Stimulated activated CD8-positive, alpha-beta memory T cell treated with anti-CD3 and anti-CD28 coated beads, Interleukin-2, amount 100 ng/mL, for 1 hour (primary cell): ENCODE results near the gene AURKA.
"Not testable (repeated sequence)": the region's sequence is repeated elsewhere in the genome, so short reads cannot be mapped to it uniquely, and the experiment has no call there.

Experiments used
- DNase-seq, 2 donors: peaks; one replicate each; pipeline ENCODE4 v3.0.0-alpha.2; 2020; ENCODE audit warnings: low read depth in 2 of 2

Gene AURKA

DNA sequence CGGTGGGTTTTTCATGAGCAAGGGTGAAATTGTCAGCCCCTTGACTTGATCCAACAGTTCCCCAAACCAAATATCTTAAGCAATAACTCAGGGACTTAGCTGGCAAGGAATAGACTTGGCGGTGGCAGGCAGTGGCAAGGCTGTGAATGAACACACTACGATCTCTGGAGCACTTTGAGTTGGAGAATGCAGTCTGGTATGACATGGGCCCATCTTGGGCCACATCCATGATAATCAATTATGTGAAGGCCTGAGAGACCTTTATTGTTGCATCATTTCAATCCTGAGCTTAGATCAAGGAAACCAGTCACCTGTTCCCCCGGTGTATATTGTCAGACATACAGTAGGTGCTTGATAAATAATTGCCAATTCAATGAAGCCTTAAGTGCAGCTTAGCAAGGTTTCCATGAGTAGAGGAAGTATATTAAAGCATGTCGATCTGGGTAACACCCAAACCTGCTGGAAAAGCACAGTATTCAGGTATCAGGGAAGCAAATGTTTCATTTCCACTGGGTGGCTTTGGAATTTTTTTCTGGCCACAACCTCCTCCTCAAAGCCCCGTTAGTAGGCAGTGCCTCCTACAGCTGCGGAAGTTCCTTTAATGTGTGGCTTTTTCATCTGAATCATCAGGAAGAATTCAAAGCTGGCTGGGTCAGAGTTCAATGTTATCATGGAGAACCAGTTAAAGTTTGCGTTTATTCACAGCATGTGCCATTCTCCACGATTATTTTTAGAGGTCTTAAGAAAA, 30.2 kb upstream of the AURKA start:
- DNase-seq, result no peak

GRCh38 chr20:56420940-56421688, 29.1 kb upstream of the AURKA start:
- no peak for DNase-seq

GRCh38 chr20:56420028-56420427, 28.0 kb upstream of the AURKA start:
- DNase-seq, result no peak

DNA sequence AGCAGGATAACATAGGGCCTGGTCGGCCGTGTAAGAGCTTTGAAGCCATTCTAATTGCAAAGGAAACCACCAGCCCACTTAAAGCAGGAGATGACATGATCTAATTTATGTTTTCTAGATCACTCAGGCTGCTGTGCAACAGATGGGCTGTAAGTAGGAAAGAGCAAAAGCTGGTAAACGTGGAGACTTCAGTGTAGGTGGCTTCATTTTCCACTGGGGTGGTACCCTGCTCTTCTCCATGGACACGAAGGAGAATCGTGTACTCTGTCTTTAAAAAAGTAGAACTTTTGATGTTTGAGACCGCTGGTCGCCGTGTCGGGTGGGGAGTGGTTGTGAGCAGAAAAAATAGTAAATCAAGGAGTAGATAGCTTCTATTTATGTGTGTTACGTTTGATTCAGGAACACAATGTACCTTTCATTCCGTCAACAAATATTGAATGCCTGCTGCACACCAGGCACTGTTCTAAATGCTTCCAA, 26.4 kb upstream of the AURKA start:
- no peak for DNase-seq

DNA sequence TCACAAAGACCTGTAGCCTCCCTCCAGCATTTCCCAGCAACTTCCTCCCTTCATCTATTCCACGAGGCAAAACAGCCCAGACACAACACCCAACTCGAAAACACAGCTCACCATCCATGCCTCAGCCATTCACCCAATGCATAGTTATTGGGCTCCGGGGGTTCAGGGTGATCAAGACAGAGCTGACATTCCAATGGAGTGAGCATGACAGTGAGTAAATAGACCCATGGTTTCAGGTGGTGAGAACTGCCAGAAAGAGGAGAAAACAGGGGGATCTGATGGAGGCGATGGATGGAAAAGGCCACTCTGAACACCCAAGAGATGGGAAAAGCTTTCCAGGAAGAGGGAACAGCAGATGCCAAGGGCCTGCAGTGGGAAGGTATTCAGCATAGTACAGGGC, 25.9 kb upstream of the AURKA start:
- DNase-seq, result no peak

DNA sequence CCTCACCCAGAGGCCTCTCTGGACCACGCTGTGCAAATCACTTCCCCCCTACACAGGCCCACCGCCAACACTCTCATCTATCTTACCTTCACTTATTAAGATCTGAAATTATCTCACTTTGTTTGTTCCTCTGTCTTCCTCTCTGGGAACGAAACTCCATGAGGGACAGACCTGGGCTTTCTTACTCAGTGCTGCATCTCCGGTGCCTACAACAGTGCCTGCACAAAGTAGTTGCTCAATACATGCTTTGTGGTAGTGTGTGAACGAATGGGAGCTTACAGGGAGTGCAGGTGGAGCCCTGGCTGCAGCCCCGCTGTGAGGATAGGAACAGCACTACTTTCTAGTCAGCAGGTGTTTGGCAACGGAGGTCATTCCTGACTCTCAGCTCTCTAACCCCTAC, 25.4 kb upstream of the AURKA start:
- no peak for DNase-seq

DNA sequence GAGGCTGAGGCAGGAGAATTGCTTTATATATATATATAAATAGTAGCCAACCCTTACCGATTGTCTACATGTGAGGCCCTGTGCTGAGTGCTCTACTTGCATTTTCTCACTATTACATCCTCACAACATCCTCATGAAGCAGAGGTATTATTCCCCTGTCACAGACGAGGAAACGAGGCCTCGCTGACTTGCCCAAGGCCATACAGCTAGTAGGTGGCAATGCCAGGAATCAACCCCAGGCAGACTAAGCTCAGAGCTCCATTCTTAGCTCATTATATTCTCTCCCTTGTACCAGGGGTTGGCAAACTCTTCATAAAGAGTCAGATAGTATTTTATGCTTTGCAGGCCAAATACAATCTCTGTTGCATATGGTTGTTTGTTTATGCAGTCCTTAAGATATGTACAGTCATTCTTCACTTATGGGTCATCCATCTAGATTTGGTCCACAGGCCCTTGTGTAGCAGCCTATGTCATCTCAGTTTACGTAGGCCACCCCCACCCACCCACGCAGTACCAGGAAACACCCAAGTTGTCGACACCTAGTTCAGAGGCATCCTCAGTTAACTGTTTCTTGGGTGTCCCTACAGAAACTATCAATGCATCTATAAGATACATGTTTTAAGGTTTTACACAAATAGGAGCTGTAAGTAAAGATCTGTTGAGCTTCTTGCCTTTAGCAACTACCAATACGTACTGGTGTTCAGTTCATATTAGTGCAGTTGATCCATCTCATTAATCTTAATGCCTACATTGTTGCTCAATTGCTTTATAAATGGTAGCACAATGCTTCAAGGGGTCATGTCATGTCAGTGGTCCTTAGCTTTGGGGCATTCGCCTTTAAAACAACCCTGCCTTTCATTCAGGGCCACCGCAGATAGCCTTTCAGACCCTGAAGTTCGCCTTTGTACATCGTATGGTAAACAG, 23.1 kb upstream of the AURKA start:
- DNase-seq, result no peak

GRCh38 chr20:56412949-56413348, 20.9 kb upstream of the AURKA start:
- no peak for DNase-seq

GRCh38 chr20:56412473-56412790, 20.4 kb upstream of the AURKA start:
- DNase-seq, result no peak

DNA sequence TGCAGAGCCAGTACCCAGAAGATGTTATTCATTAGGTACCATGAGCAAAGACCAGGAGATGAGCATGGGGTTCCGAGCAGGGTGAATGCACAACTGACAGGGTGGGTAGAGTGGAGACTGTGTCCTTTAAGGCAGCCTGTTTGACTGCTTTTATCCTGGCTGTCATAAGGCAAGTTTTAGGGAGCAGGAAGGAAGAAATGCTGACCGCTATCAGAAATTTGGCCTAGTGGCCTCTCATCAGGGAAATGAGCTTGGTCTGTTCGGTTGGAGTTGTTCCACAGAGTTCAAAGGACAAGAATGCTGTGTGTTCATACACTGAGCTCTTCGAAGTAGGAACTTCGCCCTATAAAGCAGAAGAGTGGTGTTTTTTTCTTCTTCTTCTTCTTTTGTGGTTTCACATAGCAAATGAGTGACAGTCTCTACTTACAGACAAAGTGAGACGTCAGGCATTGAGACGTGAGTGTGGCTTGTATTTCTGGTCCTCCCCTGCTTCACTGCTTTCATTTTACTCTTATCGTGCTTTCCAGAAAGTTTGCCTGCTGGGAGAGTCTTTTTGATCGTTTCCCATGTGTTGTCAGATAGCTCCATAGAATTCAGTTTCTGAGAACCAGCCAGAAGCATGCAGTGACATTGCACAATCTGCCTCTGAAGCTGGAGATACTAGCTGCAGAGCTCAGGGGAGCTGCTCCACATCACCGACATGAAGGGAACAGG, 19.9 kb upstream of the AURKA start, which contains the start of gene CASS4:
TSS of gene CASS4 (plus strand) at position 502 of the 714 bp plus-strand sequence. CDS start at position 701, 199 bp downstream.
- DNase-seq, result no peak

- not testable (repeated sequence) for DNase-seq
Measured at GRCh38 chr20:56411287-56411686, 19.3 kb upstream of the AURKA start.

- DNase-seq, result no peak
Measured at GRCh38 chr20:56409956-56410355, 17.9 kb upstream of the AURKA start.

GRCh38 chr20:56409521-56409920, 17.5 kb upstream of the AURKA start:
- no peak for DNase-seq

GRCh38 chr20:56406910-56407309, 14.9 kb upstream of the AURKA start:
- no peak for DNase-seq

DNA sequence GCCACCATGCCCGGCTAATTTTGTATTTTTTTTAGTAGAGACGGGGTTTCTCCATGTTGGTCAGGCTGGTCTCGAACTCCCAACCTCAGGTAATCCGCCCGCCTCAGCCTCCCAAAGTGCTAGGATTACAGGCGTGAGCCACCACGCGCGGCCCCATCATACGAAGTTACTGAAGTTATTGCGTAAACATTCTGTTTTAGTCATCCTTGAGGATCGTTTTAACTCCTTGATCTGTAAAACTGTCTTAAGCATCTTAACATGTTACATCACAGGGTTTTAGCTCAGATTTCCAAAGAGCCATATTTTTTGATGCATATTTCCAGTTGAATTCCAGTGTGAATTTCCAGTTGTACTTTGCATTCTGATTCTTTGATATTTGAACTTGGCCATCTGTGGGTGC, 13.3 kb upstream of the AURKA start:
- DNase-seq, result not testable (repeated sequence)

DNA sequence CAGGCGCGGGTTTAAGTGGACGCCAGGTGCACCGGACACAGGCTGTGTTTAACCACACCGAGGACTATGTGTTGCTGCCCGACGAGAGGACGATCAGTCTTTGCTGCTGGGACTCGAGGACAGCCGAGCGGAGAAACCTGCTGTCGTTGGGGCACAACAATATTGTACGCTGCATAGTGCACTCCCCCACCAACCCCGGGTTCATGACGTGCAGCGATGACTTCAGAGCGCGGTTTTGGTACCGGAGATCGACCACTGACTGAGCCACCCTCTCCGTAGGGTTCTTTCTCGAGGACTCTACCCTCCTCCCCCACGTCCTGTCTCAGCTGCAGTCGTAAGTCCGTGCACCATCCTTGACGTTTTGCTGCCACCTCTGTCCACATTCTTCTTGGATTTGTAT, 11.4 kb upstream of the AURKA start:
- no peak for DNase-seq

- peak in 1 of 2 donors; percentile 51 for DNase-seq
Measured at GRCh38 chr20:56400001-56400640, 8.1 kb upstream of the AURKA start.

- no peak for DNase-seq
Measured at GRCh38 chr20:56395166-56395565, 3.2 kb upstream of the AURKA start.

GRCh38 chr20:56393653-56394052, 1.6 kb upstream of the AURKA start:
- DNase-seq, result no peak

- no peak for DNase-seq
Measured at GRCh38 chr20:56392881-56393482, 967 bp upstream of the AURKA start.
